HepG2 (cell line): ENCODE data around the gene PCNT. TPM values are rescaled to one million over a fixed set of nuclear protein-coding genes. Genes with fewer than 3 reads are reported as not detected.

ENCODE experiments used
- ATAC-seq: fragments of 200-7000 bp; cut with Tn5 transposase; 3 replicates; pipeline ENCODE4 v1.9.1; 2020; ENCODE audit warnings: mild to moderate bottlenecking, moderate library complexity
- BruUV-seq: library from RNA; stranded (reverse); fragments of 400-500 nt; replicated peaks from 2 replicates; lab custom pipeline; 2021; lab: Mats Ljungman, UMichigan
- CTCF ChIA-PET: fragments of 300-600 bp; formaldehyde crosslinking; extraction: SDS; loops from one replicate; lab custom pipeline; 2021; ENCODE audit warnings: low total read pairs, inconsistent platforms, low intra/inter-chr PET ratio; lab: Yijun Ruan, JAX
- POLR2A ChIA-PET: fragments of 350-600 bp; sonication (Branson Sonifier 250); formaldehyde crosslinking; loops from one replicate; lab custom pipeline; 2020; ENCODE audit warnings: antibody characterized with exemption, inconsistent platforms; lab: Yijun Ruan, JAX
- DNase-seq: peaks from one replicate; pipeline ENCODE4 v3.0.0-alpha.2; 2015; ENCODE audit warnings: low spot score
- FAIRE-seq: peaks from 3 replicates; lab custom pipeline; 2011; peaks lifted over from hg19 to GRCh38; lab: Jason Lieb, UNC
- H2AFZ ChIP-seq: one replicate; pipeline ENCODE4 v1.6.1; 2011; ENCODE audit warnings: low read length, inconsistent platforms
- H3K27ac ChIP-seq: fragments of 300-600 bp; 3 replicates; pipeline ENCODE4 v1.8.0; 2011; ENCODE audit warnings: mixed run types, mild to moderate bottlenecking, mixed read lengths, low read length, inconsistent platforms; ENCODE audit not compliant: insufficient read depth; ENCODE audit errors: extremely low read length
- H3K27me3 ChIP-seq, 2 experiments: fragments of 200-600 bp in 1 of 2; 2 replicates in 1 of 2; 3 replicates in 1 of 2; pipeline versions ENCODE4 v1.6.0 to v1.8.0; 2011; ENCODE audit warnings: low read length in 2 of 2, mild to moderate bottlenecking in 2 of 2, moderate library complexity in 2 of 2, inconsistent platforms in 1 of 2; ENCODE audit not compliant: insufficient read depth in 2 of 2, control insufficient read depth in 1 of 2
- H3K36me3 ChIP-seq, 2 experiments: fragments of 200-600 bp in 1 of 2; replicated peaks in 1 of 2; 2 replicates in 1 of 2; 3 replicates in 1 of 2; pipeline versions ENCODE4 v1.5.1 to v1.8.0; 2011; ENCODE audit warnings: low read length in 2 of 2, inconsistent platforms in 1 of 2; ENCODE audit not compliant: insufficient read depth in 2 of 2, control insufficient read depth in 1 of 2
- H3K4me1 ChIP-seq: 2 replicates; pipeline ENCODE4 v1.5.1; 2012; ENCODE audit warnings: low read length, inconsistent platforms; ENCODE audit not compliant: insufficient read depth
- H3K4me2 ChIP-seq: 2 replicates; pipeline ENCODE4 v1.6.0; 2011; ENCODE audit warnings: low read depth, low read length, inconsistent platforms
- H3K4me3 ChIP-seq, 3 experiments: fragments of 200-600 bp in 1 of 3; sonication (generic), shearing (Covaris generic) in 1 of 3; replicated peaks in 1 of 3; 2 replicates each; pipeline ENCODE4 v1.5.1; 2011 to 2016; ENCODE audit warnings: low read length in 3 of 3, inconsistent platforms in 2 of 3, low read depth in 2 of 3, mild to moderate bottlenecking in 2 of 3, control low read depth in 1 of 3, mixed read lengths in 1 of 3; ENCODE audit not compliant: insufficient read depth in 1 of 3
- H3K79me2 ChIP-seq: one replicate; pipeline ENCODE4 v1.6.1; 2011; ENCODE audit warnings: low read length, inconsistent platforms; ENCODE audit not compliant: insufficient read depth
- H3K9ac ChIP-seq: 2 replicates; pipeline ENCODE4 v1.6.0; 2011; ENCODE audit warnings: mild to moderate bottlenecking, low read depth, low read length, inconsistent platforms; ENCODE audit not compliant: insufficient read depth
- H3K9me3 ChIP-seq: 2 replicates; pipeline ENCODE4 v1.5.1; 2012; ENCODE audit warnings: mild to moderate bottlenecking, low read length
- H4K20me1 ChIP-seq: 2 replicates; pipeline ENCODE4 v1.6.0; 2011; ENCODE audit warnings: inconsistent platforms, mild to moderate bottlenecking, low read length, moderate library complexity; ENCODE audit not compliant: insufficient read depth
- AGO2 ChIP-seq: fragments of 200-400 bp; formaldehyde crosslinking; optimal IDR thresholded peaks from 2 replicates; pipeline ENCODE3; 2017; ENCODE audit warnings: mild to moderate bottlenecking, low read depth, low read length, moderate library complexity
- TEAD2 ChIP-seq: sonication (generic); formaldehyde crosslinking; IDR thresholded peaks from 2 replicates; pipeline ENCODE4 v1.9.0; 2021; ENCODE audit warnings: missing genetic modification reagents
- WGBS: methylation state at CpG from one replicate; pipeline ENCODE4 v1.1.6; 2017; ENCODE audit warnings: low lambda C conversion rate; 5-methylcytosine and 5-hydroxymethylcytosine counted together
- in situ Hi-C: cut with HindIII; loops from 2 replicates; pipeline ENCODE4 v1.10.0; 2017; ENCODE audit warnings: low pct_unique_long_range_greater_than_20kb; ENCODE audit not compliant: extremely low pct_ligation_motif_present
- intact Hi-C: fragments of 100-400 bp; cut with micrococcal nuclease; formaldehyde crosslinking; loops from one replicate; pipeline ENCODE4 v1.10.0; 2022; ENCODE audit not compliant: unreplicated experiment
- polyA plus RNA-seq, 8 experiments: library from polyadenylated mRNA; depleted of rRNA in 3 of 8; stranded (reverse) in 7 of 8; unstranded in 1 of 8; fragments of >200 nt; fragmentation: Illumina TruSeq in 4 of 8; extraction: Trizol in 4 of 8; gene quantifications; 2 replicates each; pipeline versions ENCODE4 v1.2.1 to v1.2.3, GENCODE V29; 2011 to 2016; ENCODE audit warnings: low read depth in 4 of 8, missing spikeins in 1 of 8, mixed read lengths in 1 of 8; ENCODE audit not compliant: insufficient read depth in 1 of 8
- total RNA-seq, 5 experiments: library from RNA; depleted of rRNA; stranded (reverse); fragments of >200 nt; fragmentation: Illumina TruSeq; extraction: Trizol; gene quantifications; 2 replicates each; pipeline ENCODE4 v1.2.3, GENCODE V29; 2016; ENCODE audit warnings: low read depth in 1 of 5
- TF ChIP-seq, protein P1 (sequence below): sonication (generic); formaldehyde crosslinking; IDR thresholded peaks from 2 replicates; pipeline ENCODE4 v1.4.0; 2020; ENCODE audit warnings: missing genetic modification reagents, borderline replicate concordance
- TF ChIP-seq, protein P2 (sequence below): IDR thresholded peaks from 2 replicates; pipeline ENCODE4 v1.6.1; 2016; ENCODE audit warnings: mild to moderate bottlenecking, missing biosample characterization, missing genetic modification reagents

The PCNT gene
- total and polyA plus RNA-seq, 2 of the 13 experiments (the other 11 are each of a cell fraction or from before 2014, with no cell fraction given), result 5.6 to 12.4 TPM

DNA sequence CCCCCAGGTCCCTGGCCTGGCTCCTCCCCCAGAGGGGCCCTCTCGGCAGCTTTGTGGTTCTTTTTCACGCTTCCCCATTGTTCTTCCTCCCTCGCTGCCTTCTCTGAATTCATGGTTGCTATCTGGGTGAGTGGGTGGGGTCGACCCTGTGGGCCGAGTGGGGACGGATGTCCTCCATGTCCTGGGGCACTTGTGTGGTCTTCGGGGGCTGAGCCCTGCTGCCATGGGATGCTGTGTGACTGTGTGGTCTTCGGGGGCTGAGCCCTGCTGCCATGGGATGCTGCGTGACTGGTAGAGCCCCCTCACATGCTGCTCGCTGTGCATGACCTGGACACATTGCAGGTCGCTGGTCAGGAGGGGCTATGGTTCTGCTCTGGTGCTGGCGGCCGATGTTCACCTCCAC is 113.1 kb downstream of the PCNT start:
- intact Hi-C loops, result no loop called here
- FAIRE-seq, result no peak

DNA sequence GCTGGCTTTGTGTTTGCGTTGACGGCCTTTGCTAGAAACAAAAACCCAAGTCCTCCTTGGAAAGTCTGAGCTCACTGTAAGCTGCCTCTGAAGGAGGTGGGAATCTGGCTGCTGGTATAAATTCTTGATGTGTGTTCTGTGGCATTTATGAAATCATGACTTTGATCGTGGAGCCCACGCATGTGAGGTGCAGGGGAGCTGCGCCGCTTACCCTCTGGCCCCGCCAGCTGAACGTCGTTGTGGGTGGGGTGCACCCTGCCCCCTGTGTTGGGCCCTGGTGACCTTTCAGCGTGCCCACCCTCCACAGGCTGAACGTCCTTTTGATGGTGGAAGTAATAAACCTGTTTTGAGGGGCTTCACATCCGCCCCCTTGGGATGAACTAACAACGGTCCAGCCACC is 113.6 kb downstream of the PCNT start:
- no peaks in the 10 kb centered on the region for H3K4me1 ChIP-seq
- no peak for ATAC-seq
- H3K36me3 ChIP-seq, result peaks cover 13 to 69% of the 10 kb centered on the region in 2 experiments
- no peak for TF ChIP-seq TEAD2 (CRISPR knock-in tag)
- TF ChIP-seq, all 625 proteins: peak for 0
- Histone ChIP-seq H3K79me2 (no peaks in the 10 kb centered on the region), H2AFZ (no peak overlapping the region), H3K9ac (no peak overlapping the region), H3K27me3 (no peaks in the 10 kb centered on the region), H3K4me2 (no peak overlapping the region), H3K27ac (no peak overlapping the region), H3K9me3 (no peaks in the 10 kb centered on the region), H3K4me3 (no peak overlapping the region), H4K20me1 (no peaks in the 10 kb centered on the region)
- no peak for FAIRE-seq
- BruUV-seq, result no TSS peak
- no peak for DNase-seq
- in situ Hi-C loops, result no loop called here
- ChIA-PET POLR2A (no interaction called here), CTCF (no interaction called here)
- 95% methylated on average over 7 of the region's 13 CpGs for whole genome bisulfite sequencing
- intact Hi-C loops, result no loop called here

More for the DNA sequence above, 113.1 kb downstream of the PCNT start:
- ATAC-seq (no peak), DNase-seq (no peak)
- Histone ChIP-seq H2AFZ (no peak overlapping the region), H3K4me1 (no peaks in the 10 kb centered on the region), H3K4me2 (no peak overlapping the region), H3K27ac (no peak overlapping the region), H3K4me3 (no peak overlapping the region), H4K20me1 (no peaks in the 10 kb centered on the region), H3K79me2 (no peaks in the 10 kb centered on the region), H3K27me3 (no peaks in the 10 kb centered on the region), H3K36me3 (peaks cover 14 to 70% of the 10 kb centered on the region in 2 experiments), H3K9ac (no peak overlapping the region), H3K9me3 (no peaks in the 10 kb centered on the region)
- in situ Hi-C loops, result no loop called here
- ChIA-PET POLR2A (no interaction called here), CTCF (no interaction called here)
- 95% methylated on average over 8 of the region's 13 CpGs for WGBS
- TF ChIP-seq, protein P1, sequence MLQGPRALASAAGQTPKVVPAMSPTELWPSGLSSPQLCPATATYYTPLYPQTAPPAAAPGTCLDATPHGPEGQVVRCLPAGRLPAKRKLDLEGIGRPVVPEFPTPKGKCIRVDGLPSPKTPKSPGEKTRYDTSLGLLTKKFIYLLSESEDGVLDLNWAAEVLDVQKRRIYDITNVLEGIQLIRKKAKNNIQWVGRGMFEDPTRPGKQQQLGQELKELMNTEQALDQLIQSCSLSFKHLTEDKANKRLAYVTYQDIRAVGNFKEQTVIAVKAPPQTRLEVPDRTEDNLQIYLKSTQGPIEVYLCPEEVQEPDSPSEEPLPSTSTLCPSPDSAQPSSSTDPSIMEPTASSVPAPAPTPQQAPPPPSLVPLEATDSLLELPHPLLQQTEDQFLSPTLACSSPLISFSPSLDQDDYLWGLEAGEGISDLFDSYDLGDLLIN (CRISPR knock-in tag), result no peak
- TF ChIP-seq, protein P2, sequence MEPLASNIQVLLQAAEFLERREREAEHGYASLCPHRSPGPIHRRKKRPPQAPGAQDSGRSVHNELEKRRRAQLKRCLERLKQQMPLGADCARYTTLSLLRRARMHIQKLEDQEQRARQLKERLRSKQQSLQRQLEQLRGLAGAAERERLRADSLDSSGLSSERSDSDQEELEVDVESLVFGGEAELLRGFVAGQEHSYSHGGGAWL (CRISPR knock-in tag), result no peak
- TF ChIP-seq AGO2, result peak; percentile 57
- no TSS peak for BruUV-seq
